IPS DF 4.7 (cell line): ENCODE data around the gene RAPGEF2.
"Not testable (repeated sequence)": the region's sequence is repeated elsewhere in the genome, so short reads cannot be mapped to it uniquely, and the experiment has no call there.

Source experiments
- DNase-seq: peaks from one replicate; pipeline ENCODE4 v3.0.0-alpha.2; 2013; ENCODE audit warnings: low spot score; ENCODE audit errors: extremely low read depth

Gene RAPGEF2

DNA sequence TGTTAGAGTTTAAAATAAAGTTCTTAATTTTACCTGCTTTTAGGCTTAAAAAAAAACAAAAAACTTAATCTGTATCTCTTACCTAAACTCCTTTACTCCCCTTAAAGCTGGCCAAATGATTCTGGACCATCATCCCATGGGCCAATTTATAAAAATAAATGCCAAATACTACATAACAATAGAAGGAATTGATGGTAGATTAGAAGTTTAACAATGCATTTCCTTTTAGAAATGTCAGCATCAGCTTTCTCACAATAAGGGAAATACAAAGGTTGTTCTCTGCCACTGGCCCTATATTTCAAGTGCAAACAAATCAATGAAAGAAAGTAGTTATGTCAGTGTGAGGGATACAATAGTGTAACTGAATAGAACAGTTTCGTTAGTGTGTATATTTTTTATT, 5.7 kb upstream of the RAPGEF2 start:
- no peak for DNase-seq

GRCh38 chr4:159097785-159098184, 5.1 kb upstream of the RAPGEF2 start:
- DNase-seq = no peak

GRCh38 chr4:159098482-159099127, 4.3 kb upstream of the RAPGEF2 start:
- no peak for DNase-seq

GRCh38 chr4:159101988-159102621, 774 bp upstream of the RAPGEF2 start:
- DNase-seq = no peak

DNA sequence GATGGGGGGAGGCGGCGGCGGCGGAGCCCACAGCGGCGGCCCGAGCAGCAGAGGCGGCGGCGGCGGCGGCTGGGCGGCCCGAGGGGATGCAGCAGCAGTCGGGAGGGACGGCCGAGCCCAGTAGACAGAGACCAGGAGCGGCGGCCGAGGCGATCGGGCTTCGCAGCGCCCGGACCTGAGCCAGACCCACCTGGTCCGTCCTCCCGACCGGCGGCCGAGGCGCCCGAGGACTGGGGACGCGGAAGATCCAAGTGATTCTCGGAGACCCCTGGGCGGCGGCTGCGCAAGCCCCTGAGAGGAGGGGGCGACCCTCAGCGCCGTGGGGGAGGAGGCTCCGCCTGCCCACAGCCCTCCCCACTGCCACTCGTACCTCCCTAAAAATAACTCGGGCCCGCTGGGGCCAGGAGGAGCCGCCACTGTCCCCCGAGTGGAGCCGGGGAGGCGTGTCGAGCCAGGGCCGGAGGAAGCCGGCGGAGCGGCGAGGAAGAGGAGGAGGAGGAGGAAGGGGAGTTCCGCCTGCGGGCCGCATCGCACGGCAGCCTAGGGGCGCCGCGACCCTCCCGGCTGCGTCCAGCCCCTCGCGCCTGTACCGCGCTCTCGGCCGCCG, 608 bp downstream of the RAPGEF2 start:
- DNase-seq = no peak

- no peak for DNase-seq
Observed at GRCh38 chr4:159104694-159105414, 2.0 kb downstream of the RAPGEF2 start.

DNA sequence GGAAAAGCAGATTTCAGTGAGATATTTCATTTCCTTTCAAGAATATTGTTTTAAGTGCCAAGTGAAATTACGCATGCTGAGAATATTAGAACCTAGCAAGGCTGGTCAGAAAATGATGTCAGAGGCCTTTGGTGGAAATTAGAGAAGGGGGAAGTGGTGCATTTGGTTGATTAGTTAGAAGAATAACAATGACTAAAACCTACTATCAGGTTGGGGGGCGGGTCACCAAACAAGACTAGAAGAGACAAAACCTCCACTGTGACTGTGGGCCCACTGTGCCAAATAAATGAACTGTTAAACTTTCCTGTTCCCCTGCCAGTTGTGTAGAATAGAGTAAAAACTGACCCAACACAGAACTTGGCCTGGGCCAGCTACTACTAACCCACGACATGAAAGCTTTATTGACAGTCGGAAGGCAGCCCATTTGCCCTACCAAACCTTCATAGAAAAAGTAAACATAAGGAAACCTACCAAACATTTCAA, 2.9 kb downstream of the RAPGEF2 start:
- DNase-seq = no peak

GRCh38 chr4:159106636-159107035, 3.8 kb downstream of the RAPGEF2 start:
- no peak for DNase-seq

DNA sequence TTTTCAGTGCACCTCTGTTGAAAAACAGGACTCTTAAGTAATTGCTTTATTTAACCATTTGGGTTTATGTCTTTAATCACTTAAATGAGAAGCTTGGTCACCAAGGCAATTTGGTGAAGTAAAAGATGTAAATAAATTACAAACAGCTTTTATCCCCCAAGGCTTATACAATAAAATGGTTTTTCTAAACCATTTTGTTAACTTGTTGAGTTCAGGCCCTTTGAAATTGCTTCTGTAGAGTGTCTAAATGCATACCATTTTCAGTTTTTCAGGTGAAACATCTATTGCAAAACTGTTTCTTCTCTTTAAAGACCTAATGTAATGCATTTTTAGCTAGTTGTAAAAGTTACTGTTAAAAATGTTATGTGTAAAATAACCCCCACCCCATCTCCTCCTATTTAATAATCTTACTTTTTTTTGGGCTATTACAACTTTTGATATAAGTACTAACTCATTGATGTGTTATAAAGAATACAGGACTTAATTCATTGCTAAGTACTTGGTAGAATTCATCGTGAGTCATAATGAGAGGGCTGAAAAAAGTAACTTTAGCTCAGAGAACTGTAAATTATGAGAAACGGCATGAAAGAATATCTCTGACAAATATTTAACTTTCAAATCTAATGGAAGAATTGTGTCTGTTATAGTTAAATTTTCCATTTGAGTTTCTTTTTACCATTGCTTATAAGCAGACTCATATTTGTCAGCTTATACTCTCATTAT, 4.5 kb downstream of the RAPGEF2 start:
- DNase-seq = no peak

DNA sequence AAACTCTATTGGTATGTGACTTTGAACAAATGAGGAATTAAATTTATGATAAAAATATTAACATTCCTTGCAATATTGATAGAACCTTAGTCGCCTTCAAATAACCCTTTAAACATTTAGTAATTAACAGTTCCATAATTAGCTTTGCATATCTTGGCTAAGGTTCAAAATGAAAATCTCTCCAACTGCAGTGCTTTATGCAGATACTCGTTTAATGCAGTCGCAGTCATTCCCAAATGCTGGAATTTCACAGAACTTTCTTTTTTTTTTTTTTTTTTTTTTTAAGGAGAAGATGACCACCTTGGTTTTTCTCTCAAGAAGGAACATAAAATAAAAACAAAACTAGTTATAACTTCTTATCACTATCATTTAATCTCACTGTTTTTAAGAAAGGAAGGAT, 5.2 kb downstream of the RAPGEF2 start:
- no peak for DNase-seq

DNA sequence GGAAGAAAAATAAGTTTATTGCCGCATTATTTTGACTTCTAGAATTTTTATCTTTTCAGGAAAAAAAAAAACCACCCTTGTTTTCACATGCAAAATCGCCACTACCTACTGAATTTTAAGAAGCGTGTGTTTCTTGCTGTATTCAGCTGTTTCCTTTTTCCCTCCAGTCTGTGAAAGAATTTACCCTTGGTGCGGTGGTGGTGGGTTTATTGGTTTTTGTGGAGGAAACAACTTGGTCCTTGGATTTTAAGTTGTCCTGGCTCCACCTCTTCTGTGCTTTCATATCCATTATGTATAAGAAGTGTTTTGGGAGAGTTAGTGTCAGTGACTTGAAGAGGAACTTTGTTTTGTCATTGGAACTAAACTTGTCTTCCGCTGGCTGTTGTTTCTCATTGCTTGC, 8.1 kb downstream of the RAPGEF2 start:
- no peak for DNase-seq

- DNase-seq = no peak
Observed at GRCh38 chr4:159111416-159111815, 8.5 kb downstream of the RAPGEF2 start.

GRCh38 chr4:159113366-159113765, 10.5 kb downstream of the RAPGEF2 start:
- DNase-seq = not testable (repeated sequence)

DNA sequence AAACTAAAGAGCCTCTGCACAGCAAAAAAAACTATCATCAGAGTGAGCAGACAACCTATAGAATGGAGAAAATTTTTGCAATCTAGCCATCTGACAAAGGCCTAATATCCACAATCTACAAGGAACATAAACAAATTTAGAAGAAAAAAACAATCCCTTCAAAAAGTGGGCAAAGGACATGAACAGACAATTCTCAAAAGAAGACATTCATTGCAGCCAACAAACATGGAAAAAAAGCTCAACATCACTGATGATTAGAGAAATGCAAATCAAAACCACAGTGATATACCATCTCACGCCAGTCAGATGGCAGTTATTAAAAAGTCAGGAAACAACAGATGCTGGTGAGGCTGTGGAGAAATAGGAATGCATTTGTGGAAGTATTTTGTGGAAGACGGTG, 13.2 kb downstream of the RAPGEF2 start:
- not testable (repeated sequence) for DNase-seq

GRCh38 chr4:159116693-159117092, 13.8 kb downstream of the RAPGEF2 start:
- DNase-seq = not testable (repeated sequence)

GRCh38 chr4:159117564-159117963, 14.7 kb downstream of the RAPGEF2 start:
- no peak for DNase-seq

DNA sequence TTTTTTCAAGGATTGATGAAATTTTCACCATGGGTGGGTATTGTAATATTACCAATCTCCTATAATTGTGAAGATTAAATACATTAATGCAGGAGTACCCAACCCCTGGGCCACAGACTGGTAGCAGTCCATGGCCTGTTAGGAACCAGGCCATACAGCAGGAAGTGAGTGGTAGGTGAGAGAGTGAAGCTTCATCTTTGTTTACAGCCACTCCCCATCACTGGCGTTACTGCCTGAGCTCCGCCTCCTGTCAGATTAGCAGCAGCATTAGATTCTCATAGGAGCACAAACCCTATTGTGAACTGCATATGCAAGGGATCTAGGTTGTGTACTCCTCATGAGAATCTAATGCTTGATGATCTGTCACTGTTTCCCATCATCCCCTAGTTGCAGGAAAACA, 15.1 kb downstream of the RAPGEF2 start:
- no peak for DNase-seq

- DNase-seq = no peak
Observed at GRCh38 chr4:159121371-159121770, 18.5 kb downstream of the RAPGEF2 start.

GRCh38 chr4:159126716-159127115, 23.8 kb downstream of the RAPGEF2 start:
- DNase-seq = no peak

DNA sequence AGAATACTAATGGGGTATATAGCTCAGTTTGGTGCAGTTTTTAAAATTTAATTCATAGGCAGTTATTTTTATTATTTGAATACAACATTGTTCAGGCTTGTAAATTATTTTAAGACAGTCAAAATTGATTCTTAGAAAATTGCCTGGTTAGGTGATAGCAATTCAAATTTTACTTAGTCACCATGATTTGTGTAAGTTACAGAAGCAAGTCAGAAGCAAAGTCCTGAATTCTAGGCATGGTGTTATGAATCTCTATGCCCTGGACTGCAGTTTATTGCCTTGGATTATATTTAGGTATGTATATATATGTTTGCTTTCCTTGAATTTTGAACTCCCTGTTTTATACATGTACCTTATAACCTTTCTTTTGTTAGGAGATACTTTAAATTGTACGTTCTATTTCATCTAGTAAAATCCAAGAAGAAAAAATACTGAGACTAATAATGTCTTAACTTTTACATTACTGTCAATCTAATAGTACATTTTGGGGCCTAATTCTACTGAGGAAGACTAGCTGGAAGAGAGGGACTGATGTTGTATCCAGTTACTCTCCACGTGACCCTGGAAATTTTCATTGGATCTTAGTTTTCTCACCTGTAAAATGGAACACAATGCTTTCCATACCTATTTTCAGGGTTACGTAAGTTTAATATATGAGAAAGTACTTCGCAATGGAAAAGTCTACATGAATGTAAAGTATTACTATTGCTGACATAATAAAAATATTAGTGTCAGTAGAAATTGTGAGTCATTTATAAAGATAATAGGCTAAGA, 25.1 kb downstream of the RAPGEF2 start:
- no peak for DNase-seq
